GM12865 (cell line): ENCODE results near the gene KLF3.

Source experiments
- DNase-seq: peaks from one replicate; pipeline ENCODE4 v3.0.0; 2010; ENCODE audit warnings: low read depth
- H3K4me3 ChIP-seq: 2 replicates; pipeline ENCODE4 v1.5.1; 2011; ENCODE audit warnings: mild to moderate bottlenecking, low read depth, low read length, control low read depth
- CTCF ChIP-seq: IDR thresholded peaks from 2 replicates; pipeline ENCODE4 v1.5.1; 2011; ENCODE audit warnings: low read length, control low read depth, low read depth, inconsistent platforms; ENCODE audit not compliant: insufficient read depth; ENCODE audit errors: missing control alignments

Gene KLF3

DNA sequence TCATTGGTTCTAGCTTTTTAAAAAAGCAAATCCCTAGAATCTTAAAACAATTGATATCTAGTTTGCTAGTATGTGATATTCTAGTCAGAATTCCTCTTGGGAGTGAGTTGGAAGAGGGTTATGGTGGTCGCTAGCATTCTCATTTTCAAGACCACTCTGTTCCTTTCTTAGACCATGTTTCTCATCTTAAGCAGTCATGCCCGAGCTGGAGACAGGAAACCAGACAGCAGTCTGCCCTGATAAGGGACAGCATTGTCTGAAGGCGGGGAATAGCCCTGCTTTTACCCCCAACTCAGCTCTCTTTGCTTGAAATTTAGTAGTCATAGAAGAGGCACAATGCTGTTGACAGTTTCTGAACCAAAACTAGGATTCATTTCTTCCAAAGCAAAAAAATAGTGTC, 5.2 kb downstream of the KLF3 start:
- no peak overlapping the region for H3K4me3 ChIP-seq
- no peak for TF ChIP-seq CTCF
- no peak for DNase-seq

DNA sequence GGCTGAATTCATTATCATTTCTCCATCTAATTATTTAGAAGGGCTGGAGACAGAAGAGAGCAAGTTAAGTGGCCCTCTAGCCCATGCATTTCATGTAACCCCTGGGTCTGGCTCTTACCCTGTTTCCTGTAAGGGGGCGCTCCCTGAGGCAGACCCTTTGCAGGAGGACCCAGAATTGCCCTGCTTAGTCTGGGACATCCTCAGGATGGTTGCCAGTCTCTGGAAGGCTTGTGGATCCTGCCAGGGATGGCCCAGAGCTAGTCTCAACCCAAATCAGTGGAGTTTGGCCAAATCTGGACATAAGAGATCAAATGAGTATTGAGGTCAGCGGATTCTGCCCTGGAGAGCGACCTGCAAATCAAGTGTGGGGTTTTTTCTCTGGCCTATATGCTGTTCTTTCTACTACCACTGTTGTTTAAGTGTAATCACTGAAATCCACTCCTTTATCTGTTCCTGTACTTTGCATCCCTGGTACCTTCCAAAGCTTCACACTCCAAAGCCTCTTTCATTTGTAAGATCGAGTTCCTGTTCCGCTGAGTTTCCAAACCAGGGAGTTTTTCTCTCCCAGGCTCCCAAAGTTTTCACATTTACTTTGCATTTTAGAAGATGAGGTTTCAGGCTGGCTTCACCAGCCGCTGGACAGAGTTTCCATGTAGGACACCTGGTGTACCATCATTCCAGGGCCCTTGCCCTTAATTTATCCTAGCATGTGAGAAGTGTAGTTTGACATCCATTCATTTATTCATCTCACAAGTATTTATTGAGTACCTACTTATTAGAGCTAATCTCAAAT, 6.3 kb downstream of the KLF3 start:
- H3K4me3 ChIP-seq: no peak overlapping the region
- DNase-seq: no peak
- no peak for TF ChIP-seq CTCF

GRCh38 chr4:38670939-38671591, 7.1 kb downstream of the KLF3 start:
- DNase-seq: peak; percentile 54
- H3K4me3 ChIP-seq: no peak overlapping the region
- no peak for TF ChIP-seq CTCF

- peak; percentile 32 for DNase-seq
- H3K4me3 ChIP-seq: no peak overlapping the region
- TF ChIP-seq CTCF: no peak
Measured at GRCh38 chr4:38671592-38671940, 7.6 kb downstream of the KLF3 start.

DNA sequence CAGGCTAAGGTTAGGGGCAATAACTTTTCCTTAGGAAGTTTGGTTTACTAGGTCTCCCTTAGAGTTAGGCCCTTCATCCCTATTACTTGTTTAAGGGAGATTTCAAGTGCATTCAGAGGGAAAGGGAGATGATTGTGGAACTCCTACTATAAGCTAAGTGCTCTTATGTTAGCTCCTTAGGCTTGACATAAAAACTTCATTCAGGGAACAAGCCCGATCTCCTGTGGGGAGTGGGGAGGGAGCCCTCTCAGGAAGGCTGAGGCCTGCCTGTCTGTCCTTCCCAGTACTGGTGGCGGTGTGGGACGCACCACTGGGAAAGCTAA, 8.0 kb downstream of the KLF3 start:
- no peak overlapping the region for H3K4me3 ChIP-seq
- no peak for DNase-seq
- no peak for TF ChIP-seq CTCF

GRCh38 chr4:38672397-38673129, 8.6 kb downstream of the KLF3 start:
- no peak overlapping the region for H3K4me3 ChIP-seq
- no peak for DNase-seq
- TF ChIP-seq CTCF: no peak
